Body of pancreas (tissue), 4 donors: ENCODE measurements around the gene LPCAT1. TPM values are rescaled to one million over a fixed set of nuclear protein-coding genes. Genes with fewer than 3 reads are reported as not detected.
"Not testable (repeated sequence)": the region's sequence is repeated elsewhere in the genome, so short reads cannot be mapped to it uniquely, and the experiment has no call there.

Experiments
- ATAC-seq: fragments of 150-250 bp; one replicate; pipeline ENCODE4 v1.9.1; 2016
- DNase-seq, 4 donors: peaks; one replicate each; pipeline ENCODE4 v3.0.0-alpha.2; 2019
- H3K27ac ChIP-seq, 4 donors: fragments of 200-600 bp; sonication (generic); 1 replicate in 3 of 4; 2 replicates in 1 of 4; pipeline versions ENCODE4 v1.5.1 to v1.6.1; 2016 to 2019; ENCODE audit warnings: mild to moderate bottlenecking in 1 of 4, mixed read lengths in 1 of 4, moderate library complexity in 1 of 4
- H3K27me3 ChIP-seq, 2 donors: fragments of 200-600 bp; sonication (generic); one replicate each; pipeline ENCODE4 v1.6.0; 2016; ENCODE audit warnings: mild to moderate bottlenecking in 1 of 2
- H3K36me3 ChIP-seq, 2 donors: fragments of 200-600 bp; sonication (generic); replicated peaks in 1 of 2; 2 replicates each; pipeline ENCODE4 v1.5.1; 2016; ENCODE audit warnings: low read depth in 2 of 2; ENCODE audit not compliant: insufficient read depth in 1 of 2
- H3K4me1 ChIP-seq: fragments of 200-600 bp; sonication (generic); one replicate; pipeline ENCODE4 v1.6.0; 2016
- H3K4me3 ChIP-seq, 2 donors: fragments of 200-600 bp; sonication (generic); 1 replicate in 1 of 2; 2 replicates in 1 of 2; pipeline ENCODE4 v1.5.1; 2016 to 2019
- H3K9me3 ChIP-seq, 3 donors: fragments of 200-600 bp; sonication (generic); 1 replicate in 2 of 3; 2 replicates in 1 of 3; pipeline ENCODE4 v1.5.1; 2016
- POLR2A ChIP-seq, 3 donors: fragments of 450-650 bp; IDR thresholded peaks; one replicate each; pipeline ENCODE4 v1.6.1; 2016; ENCODE audit warnings: antibody characterized with exemption in 3 of 3, mild to moderate bottlenecking in 2 of 3
- whole genome bisulfite sequencing, 2 donors: methylation state at CpG; one replicate each; pipeline ENCODE4 v1.1.5; 2017; 5-methylcytosine and 5-hydroxymethylcytosine counted together
- intact Hi-C: fragments of 100-400 bp; cut with DNase I; formaldehyde crosslinking; loops from one replicate; pipeline ENCODE4 v1.15.1; 2023
- total RNA-seq, 2 donors: library from RNA; depleted of rRNA; stranded (reverse); fragments of >200 nt; gene quantifications; one replicate each; pipeline ENCODE4 v1.1.0, GENCODE V29; 2016
- TF ChIP-seq, protein P1 (sequence below), 7 experiments: fragments of 450-650 bp in 4 of 7; fragments of 200-600 bp in 3 of 7; sonication (generic) in 3 of 7; IDR thresholded peaks; one replicate each; pipeline ENCODE4 v1.5.1; 2016 to 2019; ENCODE audit warnings: antibody characterized with exemption in 7 of 7

The LPCAT1 gene, protein sequence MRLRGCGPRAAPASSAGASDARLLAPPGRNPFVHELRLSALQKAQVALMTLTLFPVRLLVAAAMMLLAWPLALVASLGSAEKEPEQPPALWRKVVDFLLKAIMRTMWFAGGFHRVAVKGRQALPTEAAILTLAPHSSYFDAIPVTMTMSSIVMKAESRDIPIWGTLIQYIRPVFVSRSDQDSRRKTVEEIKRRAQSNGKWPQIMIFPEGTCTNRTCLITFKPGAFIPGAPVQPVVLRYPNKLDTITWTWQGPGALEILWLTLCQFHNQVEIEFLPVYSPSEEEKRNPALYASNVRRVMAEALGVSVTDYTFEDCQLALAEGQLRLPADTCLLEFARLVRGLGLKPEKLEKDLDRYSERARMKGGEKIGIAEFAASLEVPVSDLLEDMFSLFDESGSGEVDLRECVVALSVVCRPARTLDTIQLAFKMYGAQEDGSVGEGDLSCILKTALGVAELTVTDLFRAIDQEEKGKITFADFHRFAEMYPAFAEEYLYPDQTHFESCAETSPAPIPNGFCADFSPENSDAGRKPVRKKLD
- 10 to 100 TPM; 17.1 to 21.5 TPM for total RNA-seq

DNA sequence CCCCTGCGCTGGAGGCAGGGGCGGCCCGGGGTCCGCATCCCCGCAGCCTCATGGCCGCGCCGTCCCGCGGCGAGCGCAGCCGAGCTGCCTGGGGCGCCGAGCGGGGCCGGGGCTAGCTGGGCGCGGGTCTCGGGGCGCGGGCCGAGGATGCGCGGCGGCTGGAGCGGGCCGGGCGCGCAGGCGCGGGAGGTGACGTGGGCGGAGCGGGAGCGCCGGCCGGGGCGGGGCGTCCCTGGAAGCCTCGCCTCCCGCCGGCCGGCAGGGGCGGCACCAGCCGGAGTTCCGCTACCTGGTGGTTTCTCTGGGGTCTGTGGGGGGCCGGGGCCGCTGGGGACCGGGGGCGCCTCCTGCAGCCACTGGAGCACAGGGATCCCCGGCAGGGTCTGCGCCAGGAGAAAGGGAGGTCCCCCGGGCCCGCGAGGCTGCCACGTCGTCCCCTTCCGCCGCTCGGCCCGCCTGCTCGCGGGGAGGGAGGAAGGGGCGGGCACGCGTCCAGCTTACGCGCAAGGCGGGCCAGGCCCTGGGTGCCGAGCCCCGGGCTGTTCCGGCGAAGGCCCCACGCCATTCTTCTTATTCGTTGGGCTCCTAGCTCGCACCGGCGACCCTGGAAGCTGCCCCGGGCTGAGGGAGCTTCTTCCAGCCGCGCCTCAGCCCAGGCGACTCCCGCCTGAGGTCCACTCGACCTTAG is at the start of gene LPCAT1:
TSS of gene LPCAT1 (minus strand) at position 168 of the 688 bp plus-strand sequence. CDS start at position 52, 116 bp downstream.
- Histone ChIP-seq H3K4me3 (peak within 1 kb of the TSS; percentile 52 to 70), H3K9me3 (no peaks in the 10 kb centered on the region), H3K36me3 (no peaks in the 10 kb centered on the region), H3K27ac (peak within 1 kb of the TSS; percentile 41 to 84 (median 66)), H3K27me3 (no peaks in the 10 kb centered on the region), H3K4me1 (peaks cover 15% of the 10 kb centered on the region)
- ATAC-seq (peak; percentile 90), DNase-seq (peak; percentile 78 to 84 (median 79))
- intact Hi-C loops: no loop called here
- WGBS, 2 donors: 0 to 3% methylated on average over 18 to 36 of the region's 85 CpGs
- peak in 2 of 3 donors; percentile 48 to 50 for TF ChIP-seq POLR2A (IDR thresholded peaks at IDR 0.05)
- TF ChIP-seq, protein P1, sequence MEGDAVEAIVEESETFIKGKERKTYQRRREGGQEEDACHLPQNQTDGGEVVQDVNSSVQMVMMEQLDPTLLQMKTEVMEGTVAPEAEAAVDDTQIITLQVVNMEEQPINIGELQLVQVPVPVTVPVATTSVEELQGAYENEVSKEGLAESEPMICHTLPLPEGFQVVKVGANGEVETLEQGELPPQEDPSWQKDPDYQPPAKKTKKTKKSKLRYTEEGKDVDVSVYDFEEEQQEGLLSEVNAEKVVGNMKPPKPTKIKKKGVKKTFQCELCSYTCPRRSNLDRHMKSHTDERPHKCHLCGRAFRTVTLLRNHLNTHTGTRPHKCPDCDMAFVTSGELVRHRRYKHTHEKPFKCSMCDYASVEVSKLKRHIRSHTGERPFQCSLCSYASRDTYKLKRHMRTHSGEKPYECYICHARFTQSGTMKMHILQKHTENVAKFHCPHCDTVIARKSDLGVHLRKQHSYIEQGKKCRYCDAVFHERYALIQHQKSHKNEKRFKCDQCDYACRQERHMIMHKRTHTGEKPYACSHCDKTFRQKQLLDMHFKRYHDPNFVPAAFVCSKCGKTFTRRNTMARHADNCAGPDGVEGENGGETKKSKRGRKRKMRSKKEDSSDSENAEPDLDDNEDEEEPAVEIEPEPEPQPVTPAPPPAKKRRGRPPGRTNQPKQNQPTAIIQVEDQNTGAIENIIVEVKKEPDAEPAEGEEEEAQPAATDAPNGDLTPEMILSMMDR (IDR thresholded peaks at IDR 0.05): peak in 5 of 7 experiments; percentile 17 to 43 (median 28)

DNA sequence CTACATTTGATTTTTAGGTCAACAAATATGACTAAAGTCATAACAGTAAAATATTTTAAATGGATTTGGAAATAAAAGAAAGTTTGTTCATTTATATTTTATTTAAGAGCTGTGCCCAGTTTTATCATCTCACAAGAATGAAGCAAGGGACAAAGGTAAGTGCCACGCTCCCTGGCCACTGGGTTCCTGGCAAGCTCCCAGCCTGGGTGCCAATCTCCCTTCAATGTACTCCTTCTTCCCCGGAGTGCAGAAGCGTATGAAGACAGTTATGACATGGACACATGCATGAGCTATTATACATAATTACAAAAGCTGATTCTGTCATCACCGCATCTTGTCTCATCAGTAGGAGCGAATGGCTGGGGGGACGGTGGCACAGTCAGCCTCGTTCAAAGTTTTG is 48.1 kb upstream of the LPCAT1 start:
- H3K36me3 ChIP-seq: not testable (repeated sequence)
- 84 to 94% methylated on average over 7 of the region's 7 CpGs for WGBS, 2 donors

DNA sequence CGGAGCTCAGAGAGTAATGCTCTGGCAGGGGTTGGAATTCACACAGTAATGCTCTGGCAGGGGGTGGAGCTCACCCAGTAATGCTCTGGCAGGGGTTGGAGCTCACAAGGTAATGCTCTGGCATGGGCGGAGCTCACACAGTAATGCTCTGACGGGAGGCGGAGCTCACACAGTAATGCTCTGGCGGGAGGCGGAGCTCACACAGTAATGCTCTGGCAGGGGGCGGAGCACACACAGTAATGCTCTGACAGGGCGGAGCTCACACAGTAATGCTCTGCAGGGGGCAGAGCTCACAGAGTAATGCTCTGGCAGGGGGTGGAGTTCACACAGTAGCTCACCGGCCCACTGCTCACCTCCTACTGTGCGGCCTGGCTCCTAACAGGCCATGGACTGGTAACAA is 47.2 kb upstream of the LPCAT1 start:
- Histone ChIP-seq H3K27ac (no peak overlapping the region), H3K4me1 (peaks cover 19% of the 10 kb centered on the region), H3K27me3 (no peaks in the 10 kb centered on the region), H3K36me3 (no peaks in the 10 kb centered on the region), H3K9me3 (no peaks in the 10 kb centered on the region), H3K4me3 (no peak overlapping the region)
- TF ChIP-seq POLR2A (IDR thresholded peaks at IDR 0.05): no peak
- TF ChIP-seq, protein P1 (IDR thresholded peaks at IDR 0.05): no peak
- intact Hi-C loops: no loop called here
- no peak for DNase-seq
- no peak for ATAC-seq
- 93 to 96% methylated on average over 10 of the region's 10 CpGs for WGBS, 2 donors

More for the DNA sequence above, 48.1 kb upstream of the LPCAT1 start:
- H3K27me3 ChIP-seq, ATAC-seq, intact Hi-C loops, H3K27ac ChIP-seq, H3K9me3 ChIP-seq, H3K4me3 ChIP-seq, DNase-seq: not testable (repeated sequence)
- peaks cover 19% of the 10 kb centered on the region for H3K4me1 ChIP-seq

DNA sequence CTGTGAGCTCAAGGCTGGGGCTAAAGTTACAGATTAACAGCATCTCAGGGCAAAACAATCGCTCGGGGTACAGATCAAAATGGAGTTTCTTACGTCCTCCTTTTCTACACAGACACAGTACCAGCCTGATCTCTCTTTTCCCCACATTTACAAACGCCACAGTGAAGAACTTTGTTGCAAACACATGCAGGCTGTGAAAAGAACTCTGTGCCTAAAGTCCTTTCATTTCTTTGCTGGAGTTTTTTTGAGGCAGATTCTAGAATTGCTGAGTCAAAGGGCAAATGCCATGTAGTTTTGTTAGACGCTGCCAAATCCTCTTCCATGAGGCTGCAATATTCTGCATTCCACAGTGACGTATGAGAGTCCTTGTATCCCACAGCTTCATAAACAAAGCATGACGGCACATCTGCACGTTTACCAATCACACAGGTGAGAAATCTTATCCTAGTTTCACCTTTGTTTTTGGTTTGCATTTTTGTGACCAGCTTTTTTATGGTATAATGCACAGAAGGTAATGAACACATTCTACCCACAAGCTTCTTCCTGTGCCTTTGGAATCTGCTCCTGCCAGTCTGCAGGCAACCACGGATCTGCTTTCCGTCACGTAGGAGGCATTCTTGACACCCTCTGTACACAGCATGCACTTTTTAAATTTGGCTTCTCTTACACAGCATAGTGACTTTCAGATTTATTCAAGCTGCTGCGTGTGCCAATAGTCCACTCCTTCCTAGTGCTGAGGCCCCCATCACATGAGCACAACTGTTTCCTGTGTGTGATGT is 44.6 kb upstream of the LPCAT1 start:
- Histone ChIP-seq H3K27ac (peak overlapping the region; percentile 54 to 76 (median 70)), H3K4me3 (no peak overlapping the region), H3K27me3 (no peaks in the 10 kb centered on the region), H3K4me1 (peaks cover 19% of the 10 kb centered on the region), H3K36me3 (no peaks in the 10 kb centered on the region), H3K9me3 (no peaks in the 10 kb centered on the region)
- ATAC-seq (peak; percentile 87), DNase-seq (peak in 2 of 4 donors; percentile 23 to 64)
- no peak for TF ChIP-seq POLR2A (IDR thresholded peaks at IDR 0.05)
- TF ChIP-seq, protein P1 (IDR thresholded peaks at IDR 0.05): no peak
- 19 to 46% methylated on average over 12 of the region's 12 CpGs for WGBS, 2 donors
- intact Hi-C loops: no loop called here

DNA sequence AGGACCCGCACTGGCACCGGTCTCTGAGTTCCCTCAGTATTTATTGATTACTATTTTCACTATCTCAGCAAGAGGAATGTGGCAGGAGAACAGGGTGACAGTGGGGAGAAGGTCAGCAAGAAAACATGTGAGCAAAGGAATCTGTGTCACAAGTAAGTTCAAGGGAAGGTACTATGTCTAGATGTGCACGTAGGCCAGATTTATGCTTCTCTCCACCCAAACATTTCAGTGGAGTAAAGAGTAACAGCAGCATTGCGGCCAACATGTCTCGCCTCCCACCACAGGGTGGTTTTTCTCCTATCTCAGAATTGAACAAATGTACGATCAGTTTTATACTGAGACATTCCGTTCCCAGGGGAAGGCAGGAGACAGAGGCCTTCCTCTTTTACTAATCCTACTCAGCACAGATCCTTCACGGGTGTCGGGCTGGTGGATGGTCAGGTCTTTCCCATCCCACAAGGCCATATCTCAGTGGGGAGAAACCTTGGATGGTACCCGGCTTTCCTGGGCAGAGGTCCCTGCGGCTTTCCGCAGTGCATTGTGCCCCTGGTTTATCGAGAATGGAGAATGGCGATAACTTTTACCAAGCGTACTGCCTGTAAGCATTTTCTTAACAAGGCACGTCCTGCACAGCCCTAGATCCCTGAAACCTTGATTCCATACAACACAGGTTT is 43.9 kb upstream of the LPCAT1 start:
- 47 to 58% methylated on average over 16 of the region's 16 CpGs for WGBS, 2 donors
- DNase-seq, H3K4me3 ChIP-seq, intact Hi-C loops, H3K9me3 ChIP-seq, ATAC-seq, H3K36me3 ChIP-seq, H3K27me3 ChIP-seq: not testable (repeated sequence)
- H3K4me1 ChIP-seq: peaks cover 19% of the 10 kb centered on the region
- H3K27ac ChIP-seq: peak overlapping the region; percentile 54 to 76 (median 70)
